Measurements from ENCODE around the gene TNIP2.

TNIP2 gene

DNA sequence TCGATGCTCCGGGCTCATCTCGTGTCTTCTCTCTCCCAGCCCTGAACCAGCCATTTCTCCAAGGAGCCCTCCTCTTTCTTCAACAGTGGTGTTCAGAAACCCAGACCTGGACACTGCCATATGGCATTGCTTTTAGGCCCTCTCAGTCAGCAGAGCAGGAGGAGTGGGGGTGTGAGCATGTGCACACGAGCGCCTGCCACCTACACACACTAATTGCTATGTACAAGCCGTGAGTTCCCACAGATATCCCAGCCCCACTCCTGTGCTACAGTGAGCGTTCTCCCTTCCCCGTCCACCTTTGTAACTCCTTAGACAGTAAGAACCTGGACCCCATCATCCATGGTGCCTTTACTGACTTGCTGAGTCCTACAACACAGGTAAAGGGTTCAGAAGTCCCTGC is 53.8 kb downstream of the TNIP2 start:
- no peak overlapping the region for H3K4me3 ChIP-seq (ENCODE audit: low read depth, low read length)
- no peaks in the 10 kb centered on the region for H3K27me3 ChIP-seq (ENCODE audit: control insufficient read depth, insufficient read depth, low read length)
- no peaks in the 10 kb centered on the region for H3K9me3 ChIP-seq (ENCODE audit: control insufficient read depth, insufficient read depth, low read length)
- no peak overlapping the region for H3K9ac ChIP-seq (ENCODE audit: low read depth, low read length)
- peaks cover 76% of the 10 kb centered on the region for H3K36me3 ChIP-seq (ENCODE audit: control insufficient read depth, insufficient read depth, low read length)
- no peak overlapping the region for H3K27ac ChIP-seq (ENCODE audit: low read depth, low read length)
- H3K4me1 ChIP-seq (ENCODE audit: control insufficient read depth, insufficient read depth, low read length): no peaks in the 10 kb centered on the region

DNA sequence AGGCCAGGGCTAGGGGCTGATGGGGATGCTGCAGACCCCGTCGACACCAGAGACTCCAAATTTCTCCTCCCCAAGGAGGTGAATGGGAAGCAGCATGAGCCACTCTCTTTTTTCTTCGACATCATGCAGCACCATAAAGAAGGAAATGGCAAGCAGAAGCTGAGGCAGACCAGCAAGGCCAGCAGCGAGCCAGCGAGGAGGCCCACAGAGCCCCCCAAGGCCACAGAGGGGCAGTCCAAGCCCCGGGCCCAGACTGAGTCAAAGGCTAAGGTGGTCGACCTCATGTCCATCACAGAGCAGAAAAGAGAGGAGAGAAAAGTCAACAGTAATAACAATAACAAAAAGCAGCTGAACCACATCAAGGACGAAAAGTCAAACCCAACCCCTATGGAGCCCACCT is 56.1 kb downstream of the TNIP2 start:
- H3K27ac ChIP-seq (ENCODE audit: low read depth, low read length): no peak overlapping the region
- H3K36me3 ChIP-seq (ENCODE audit: control insufficient read depth, insufficient read depth, low read length): peaks cover 94% of the 10 kb centered on the region
- no peak overlapping the region for H3K4me3 ChIP-seq (ENCODE audit: low read depth, low read length)
- no peaks in the 10 kb centered on the region for H3K27me3 ChIP-seq (ENCODE audit: control insufficient read depth, insufficient read depth, low read length)
- H3K9me3 ChIP-seq (ENCODE audit: control insufficient read depth, insufficient read depth, low read length): no peaks in the 10 kb centered on the region
- H3K4me1 ChIP-seq (ENCODE audit: control insufficient read depth, insufficient read depth, low read length): no peaks in the 10 kb centered on the region
- H3K9ac ChIP-seq (ENCODE audit: low read depth, low read length): no peak overlapping the region

- Histone ChIP-seq H3K9ac (ENCODE audit: low read depth, low read length) (no peak overlapping the region), H3K9me3 (ENCODE audit: control insufficient read depth, insufficient read depth, low read length) (no peaks in the 10 kb centered on the region), H3K4me1 (ENCODE audit: control insufficient read depth, insufficient read depth, low read length) (no peaks in the 10 kb centered on the region), H3K27ac (ENCODE audit: low read depth, low read length) (no peak overlapping the region), H3K36me3 (ENCODE audit: control insufficient read depth, insufficient read depth, low read length) (peaks cover 96% of the 10 kb centered on the region), H3K4me3 (ENCODE audit: low read depth, low read length) (no peak overlapping the region), H3K27me3 (ENCODE audit: control insufficient read depth, insufficient read depth, low read length) (no peaks in the 10 kb centered on the region)
These were observed 56.6 kb downstream of the TNIP2 start for GRCh38 chr4:2699534-2699933.

DNA sequence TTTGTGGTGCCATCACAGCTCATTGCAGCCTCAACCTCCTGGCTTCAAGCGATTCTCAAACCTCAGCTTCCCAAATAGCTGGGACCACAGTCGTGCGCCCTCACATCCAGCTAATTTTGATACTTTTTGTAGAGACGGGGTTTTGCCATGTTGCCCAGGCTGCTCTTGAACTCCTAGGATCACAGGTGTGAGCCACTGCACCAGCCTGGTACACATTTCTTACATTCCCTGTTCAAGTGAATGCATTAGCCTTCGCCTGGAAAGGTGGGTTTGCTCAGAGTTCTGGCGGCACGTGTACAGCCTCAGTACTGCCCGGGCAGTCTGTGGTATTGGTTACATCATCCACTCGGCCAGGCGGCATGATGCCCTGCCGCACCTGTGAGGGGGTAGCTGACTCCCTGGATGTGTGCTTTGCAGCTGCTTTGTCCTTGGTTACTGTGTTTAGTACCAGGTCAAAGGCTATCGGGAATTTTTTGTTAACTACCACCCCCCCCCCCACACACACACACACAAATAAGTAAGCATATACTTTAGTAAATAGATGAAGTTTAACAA is 57.1 kb downstream of the TNIP2 start:
- Histone ChIP-seq H3K36me3 (ENCODE audit: control insufficient read depth, insufficient read depth, low read length) (peaks cover 96% of the 10 kb centered on the region), H3K27ac (ENCODE audit: low read depth, low read length) (no peak overlapping the region), H3K4me3 (ENCODE audit: low read depth, low read length) (no peak overlapping the region), H3K9me3 (ENCODE audit: control insufficient read depth, insufficient read depth, low read length) (no peaks in the 10 kb centered on the region), H3K27me3 (ENCODE audit: control insufficient read depth, insufficient read depth, low read length) (no peaks in the 10 kb centered on the region), H3K4me1 (ENCODE audit: control insufficient read depth, insufficient read depth, low read length) (no peaks in the 10 kb centered on the region), H3K9ac (ENCODE audit: low read depth, low read length) (no peak overlapping the region)

DNA sequence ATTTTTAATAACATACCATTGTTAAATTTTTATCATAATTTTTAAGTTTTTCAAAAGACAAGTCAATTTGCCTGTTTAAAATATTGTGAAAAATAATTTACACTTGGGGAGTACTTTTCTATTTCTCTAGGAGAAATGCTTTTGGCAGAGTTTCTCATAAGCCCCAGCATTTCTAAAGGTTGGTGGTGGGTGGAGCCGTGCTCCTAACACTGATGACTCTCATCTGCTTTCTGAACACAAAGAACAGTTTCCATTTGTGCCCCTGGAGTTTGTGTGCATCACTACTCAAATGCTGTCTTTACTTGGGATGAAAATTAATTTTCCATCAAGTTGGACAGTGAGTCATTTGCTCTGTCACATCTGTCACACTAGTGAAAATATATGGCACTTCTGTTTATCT is 57.6 kb downstream of the TNIP2 start:
- H3K4me1 ChIP-seq (ENCODE audit: control insufficient read depth, insufficient read depth, low read length): no peaks in the 10 kb centered on the region
- H3K9ac ChIP-seq (ENCODE audit: low read depth, low read length): no peak overlapping the region

DNA sequence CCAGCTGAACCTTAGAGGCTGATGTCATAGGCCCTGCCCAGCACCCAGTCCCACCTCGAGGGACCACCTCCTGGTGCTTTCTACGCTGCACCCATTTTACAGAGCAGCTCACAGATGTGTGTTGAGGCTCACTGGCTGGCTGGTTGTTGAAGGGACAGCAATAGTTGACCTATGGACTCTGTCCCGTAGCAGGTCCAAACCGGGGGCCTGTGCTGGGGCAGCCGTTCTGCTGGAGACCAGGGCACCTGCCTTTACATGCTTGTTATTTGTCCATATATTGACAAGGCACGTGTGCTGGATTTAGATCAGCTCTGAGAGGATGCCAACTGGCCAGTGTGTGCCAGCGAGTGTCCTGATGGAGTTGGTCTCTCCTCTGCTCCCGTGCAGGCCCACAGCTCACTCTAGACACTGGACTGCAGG is 58.1 kb downstream of the TNIP2 start:
- Histone ChIP-seq H3K9ac (ENCODE audit: low read depth, low read length) (no peak overlapping the region), H3K4me1 (ENCODE audit: control insufficient read depth, insufficient read depth, low read length) (no peaks in the 10 kb centered on the region), H3K27ac (ENCODE audit: low read depth, low read length) (no peak overlapping the region), H3K27me3 (ENCODE audit: control insufficient read depth, insufficient read depth, low read length) (no peaks in the 10 kb centered on the region), H3K4me3 (ENCODE audit: low read depth, low read length) (no peak overlapping the region), H3K9me3 (ENCODE audit: control insufficient read depth, insufficient read depth, low read length) (no peaks in the 10 kb centered on the region), H3K36me3 (ENCODE audit: control insufficient read depth, insufficient read depth, low read length) (peaks cover 96% of the 10 kb centered on the region)

More for the DNA sequence above, 57.6 kb downstream of the TNIP2 start:
- H3K4me3 ChIP-seq (ENCODE audit: low read depth, low read length): no peak overlapping the region
- no peaks in the 10 kb centered on the region for H3K9me3 ChIP-seq (ENCODE audit: control insufficient read depth, insufficient read depth, low read length)
- no peaks in the 10 kb centered on the region for H3K27me3 ChIP-seq (ENCODE audit: control insufficient read depth, insufficient read depth, low read length)
- H3K27ac ChIP-seq (ENCODE audit: low read depth, low read length): no peak overlapping the region
- peaks cover 97% of the 10 kb centered on the region for H3K36me3 ChIP-seq (ENCODE audit: control insufficient read depth, insufficient read depth, low read length)

DNA sequence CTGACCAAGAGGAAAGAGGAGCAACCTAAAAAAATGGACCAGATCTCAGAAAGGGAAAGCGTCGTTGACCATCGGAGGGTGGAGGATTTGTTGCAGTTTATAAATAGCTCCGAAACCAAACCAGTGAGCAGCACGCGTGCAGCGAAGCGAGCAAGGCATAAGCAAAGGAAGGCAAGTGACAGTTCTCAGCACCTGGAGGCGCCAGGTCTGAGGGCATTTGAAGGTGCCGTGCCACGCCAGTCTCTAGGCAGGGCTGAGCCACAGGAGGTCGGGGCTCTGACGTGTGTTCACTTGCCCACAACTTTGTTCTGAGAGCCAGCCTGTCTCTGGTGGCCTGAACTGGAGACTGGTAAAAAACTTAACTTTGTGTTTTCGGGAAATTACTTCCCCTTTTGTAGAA is 59.7 kb downstream of the TNIP2 start:
- Histone ChIP-seq H3K9me3 (ENCODE audit: control insufficient read depth, insufficient read depth, low read length) (no peaks in the 10 kb centered on the region), H3K9ac (ENCODE audit: low read depth, low read length) (no peak overlapping the region), H3K27ac (ENCODE audit: low read depth, low read length) (no peak overlapping the region), H3K4me1 (ENCODE audit: control insufficient read depth, insufficient read depth, low read length) (no peaks in the 10 kb centered on the region), H3K27me3 (ENCODE audit: control insufficient read depth, insufficient read depth, low read length) (no peaks in the 10 kb centered on the region), H3K4me3 (ENCODE audit: low read depth, low read length) (no peak overlapping the region), H3K36me3 (ENCODE audit: control insufficient read depth, insufficient read depth, low read length) (peaks cover 96% of the 10 kb centered on the region)

GRCh38 chr4:2695346-2696060 is 60.6 kb downstream of the TNIP2 start:
- peaks cover 96% of the 10 kb centered on the region for H3K36me3 ChIP-seq (ENCODE audit: control insufficient read depth, insufficient read depth, low read length)

GRCh38 chr4:2694691-2695090 is 61.4 kb downstream of the TNIP2 start:
- Histone ChIP-seq H3K36me3 (ENCODE audit: control insufficient read depth, insufficient read depth, low read length) (peaks cover 96% of the 10 kb centered on the region), H3K9ac (ENCODE audit: low read depth, low read length) (no peak overlapping the region), H3K4me1 (ENCODE audit: control insufficient read depth, insufficient read depth, low read length) (no peaks in the 10 kb centered on the region), H3K27ac (ENCODE audit: low read depth, low read length) (no peak overlapping the region), H3K4me3 (ENCODE audit: low read depth, low read length) (no peak overlapping the region), H3K9me3 (ENCODE audit: control insufficient read depth, insufficient read depth, low read length) (no peaks in the 10 kb centered on the region), H3K27me3 (ENCODE audit: control insufficient read depth, insufficient read depth, low read length) (no peaks in the 10 kb centered on the region)

More at GRCh38 chr4:2695346-2696060, 60.6 kb downstream of the TNIP2 start:
- H3K27ac ChIP-seq (ENCODE audit: low read depth, low read length): no peak overlapping the region
- H3K27me3 ChIP-seq (ENCODE audit: control insufficient read depth, insufficient read depth, low read length): no peaks in the 10 kb centered on the region
- H3K9ac ChIP-seq (ENCODE audit: low read depth, low read length): no peak overlapping the region
- no peak overlapping the region for H3K4me3 ChIP-seq (ENCODE audit: low read depth, low read length)
- H3K4me1 ChIP-seq (ENCODE audit: control insufficient read depth, insufficient read depth, low read length): no peaks in the 10 kb centered on the region
- H3K9me3 ChIP-seq (ENCODE audit: control insufficient read depth, insufficient read depth, low read length): no peaks in the 10 kb centered on the region

DNA sequence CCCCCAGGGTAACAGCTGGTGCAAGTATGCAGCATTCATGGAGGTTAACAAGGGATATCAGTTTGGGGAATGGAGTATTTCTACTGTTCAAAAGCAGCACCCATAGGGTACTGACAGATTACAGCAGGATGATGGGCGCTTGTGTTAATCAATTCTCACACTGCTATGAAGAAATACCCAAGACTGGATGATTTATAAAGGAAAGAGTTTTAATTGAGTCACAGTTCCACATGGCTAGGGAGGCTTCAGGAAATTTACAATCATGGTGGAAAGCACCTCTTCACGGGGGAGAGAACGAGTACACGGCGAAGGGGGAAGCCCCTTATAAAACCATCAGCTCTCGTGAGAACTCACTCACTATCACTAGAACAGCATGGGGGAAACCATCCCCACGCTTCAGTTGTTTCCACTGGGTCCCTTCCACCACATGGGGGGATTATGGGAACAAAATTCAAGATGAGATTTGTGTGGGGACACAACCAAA is 64.1 kb downstream of the TNIP2 start:
- no peak overlapping the region for H3K9ac ChIP-seq (ENCODE audit: low read depth, low read length)
- no peak overlapping the region for H3K27ac ChIP-seq (ENCODE audit: low read depth, low read length)
- H3K36me3 ChIP-seq (ENCODE audit: control insufficient read depth, insufficient read depth, low read length): peaks cover 95% of the 10 kb centered on the region

More for the DNA sequence above, 64.1 kb downstream of the TNIP2 start:
- Histone ChIP-seq H3K27me3 (ENCODE audit: control insufficient read depth, insufficient read depth, low read length) (no peaks in the 10 kb centered on the region), H3K4me3 (ENCODE audit: low read depth, low read length) (no peak overlapping the region), H3K9me3 (ENCODE audit: control insufficient read depth, insufficient read depth, low read length) (no peaks in the 10 kb centered on the region), H3K4me1 (ENCODE audit: control insufficient read depth, insufficient read depth, low read length) (no peaks in the 10 kb centered on the region)

Measured in HUES48 (cell line).